G401.6 (cell line): Measurements from ENCODE around the gene DLGAP3.
"Not testable (repeated sequence)": the region's sequence is repeated elsewhere in the genome, so short reads cannot be mapped to it uniquely, and the experiment has no call there.

Source experiments
- FAIRE-seq: peaks from 2 replicates; lab custom pipeline; 2012; peaks lifted over from hg19 to GRCh38; lab: Jason Lieb, UNC

The DLGAP3 gene

GRCh38 chr1:34929497-34929852 is at the start of gene DLGAP3:
Gene DLGAP3, minus strand, starts transcription at chr1:34929650. Its CDS starts 24,267 bp downstream, at chr1:34905383.
- FAIRE-seq, result no peak

GRCh38 chr1:34978921-34979320 is 49.5 kb upstream of the DLGAP3 start:
- FAIRE-seq, result no peak

- no peak for FAIRE-seq
Observed at GRCh38 chr1:34977858-34978257, 48.4 kb upstream of the DLGAP3 start.

- FAIRE-seq, result no peak
Observed at GRCh38 chr1:34977210-34977471, 47.7 kb upstream of the DLGAP3 start.

GRCh38 chr1:34976384-34977209 is 47.1 kb upstream of the DLGAP3 start:
- no peak for FAIRE-seq

- no peak for FAIRE-seq
Observed at GRCh38 chr1:34975771-34976170, 46.3 kb upstream of the DLGAP3 start.

GRCh38 chr1:34975338-34975737 is 45.9 kb upstream of the DLGAP3 start:
- no peak for FAIRE-seq

- no peak for FAIRE-seq
Observed at GRCh38 chr1:34974626-34975025, 45.2 kb upstream of the DLGAP3 start.

- no peak for FAIRE-seq
Observed at GRCh38 chr1:34973326-34973725, 43.9 kb upstream of the DLGAP3 start.

- no peak for FAIRE-seq
Observed at GRCh38 chr1:34970829-34971228, 41.4 kb upstream of the DLGAP3 start.

GRCh38 chr1:34970220-34970735 is 40.8 kb upstream of the DLGAP3 start:
- no peak for FAIRE-seq

- not testable (repeated sequence) for FAIRE-seq
Observed at GRCh38 chr1:34968297-34968696, 38.8 kb upstream of the DLGAP3 start.

- FAIRE-seq, result not testable (repeated sequence)
Observed at GRCh38 chr1:34967672-34968071, 38.2 kb upstream of the DLGAP3 start.

- no peak for FAIRE-seq
Observed at GRCh38 chr1:34965597-34965996, 36.1 kb upstream of the DLGAP3 start.

- no peak for FAIRE-seq
Observed at GRCh38 chr1:34950428-34950827, 21.0 kb upstream of the DLGAP3 start.

GRCh38 chr1:34948739-34949138 is 19.3 kb upstream of the DLGAP3 start:
- not testable (repeated sequence) for FAIRE-seq

GRCh38 chr1:34947641-34948314 is 18.3 kb upstream of the DLGAP3 start:
- not testable (repeated sequence) for FAIRE-seq

GRCh38 chr1:34946211-34946610 is 16.8 kb upstream of the DLGAP3 start:
- no peak for FAIRE-seq

- not testable (repeated sequence) for FAIRE-seq
Observed at GRCh38 chr1:34941798-34942197, 12.3 kb upstream of the DLGAP3 start.

GRCh38 chr1:34930702-34931071 is 1.2 kb upstream of the DLGAP3 start:
- no peak for FAIRE-seq

- no peak for FAIRE-seq
Observed at GRCh38 chr1:34929853-34930701, 627 bp upstream of the DLGAP3 start.

- FAIRE-seq, result no peak
Observed at GRCh38 chr1:34928699-34929496, 552 bp downstream of the DLGAP3 start.
